Right lobe of liver (tissue), 4 donors: ENCODE data around the gene NANOS3.

Source experiments
- CTCF ChIP-seq, 4 donors: fragments of 200-600 bp in 3 of 4; fragments of 450-650 bp in 1 of 4; IDR thresholded peaks; one replicate each; pipeline versions ENCODE4 v1.5.1 to v1.8.0; 2016 to 2022; ENCODE audit warnings: antibody characterized with exemption in 4 of 4, mild to moderate bottlenecking in 2 of 4
- POLR2A ChIP-seq: fragments of 450-650 bp; IDR thresholded peaks from one replicate; pipeline ENCODE4 v1.6.1; 2017; ENCODE audit warnings: antibody characterized with exemption, mild to moderate bottlenecking
- donor health status: DM: no; HTN: no; CAD: no.
- donor health status: DM: no; HTN: no; CAD: no.
- donor health status: DM: no; HTN: yes; CAD: no.

GRCh38 chr19:13840305-13841085 lies 36.4 kb upstream of the NANOS3 start:
- TF ChIP-seq CTCF (IDR thresholded peaks at IDR 0.05): no peak
- no peak for TF ChIP-seq POLR2A
